HG03432 (cell line): ENCODE measurements around the gene IL24.

Experiments used
- ATAC-seq: cut with Tn5 transposase; IDR thresholded peaks from one replicate; pipeline ENCODE4 v1.9.1; 2021; ENCODE audit warnings: mild to moderate bottlenecking, moderate library complexity; ENCODE audit not compliant: unreplicated experiment

The IL24 gene

DNA sequence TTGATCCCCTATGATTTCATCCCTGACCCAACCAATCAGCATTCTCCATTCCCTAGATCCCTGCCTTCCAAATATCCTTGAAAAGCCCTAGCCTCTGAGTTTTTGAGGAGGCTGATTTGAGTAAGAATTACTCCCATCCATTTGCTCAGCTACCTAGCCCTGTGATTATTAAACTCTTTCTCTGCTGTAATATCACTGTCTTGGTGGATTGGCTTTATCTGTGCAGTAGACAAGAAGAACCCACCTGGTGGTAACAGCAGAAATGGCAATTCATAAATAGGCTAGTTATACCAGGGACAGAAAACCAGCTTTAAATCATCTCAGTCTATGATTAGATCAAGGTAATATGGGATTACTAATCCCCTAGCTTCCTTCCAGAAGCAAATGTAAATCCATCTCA lies 18.8 kb upstream of the IL24 start:
- ATAC-seq = no peak

DNA sequence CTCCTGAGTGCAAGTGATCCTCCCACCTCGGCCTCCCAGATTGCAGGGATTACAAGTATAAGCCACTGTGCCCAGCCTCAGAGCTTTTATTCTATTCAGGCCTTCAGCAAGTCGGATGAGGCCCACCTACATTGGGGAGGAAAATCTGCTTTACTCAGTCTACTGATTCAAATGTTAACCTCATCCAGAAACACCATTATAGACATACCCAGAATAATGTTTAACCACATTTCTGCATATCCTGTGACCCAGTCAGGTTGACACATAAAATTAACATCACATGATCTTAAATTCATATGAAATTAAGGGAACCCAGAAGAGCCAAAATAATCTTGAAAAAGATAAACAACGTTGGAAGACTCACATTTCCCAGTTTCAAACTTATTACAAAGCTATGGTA lies 16.9 kb upstream of the IL24 start:
- ATAC-seq = no peak

- ATAC-seq = no peak
These were observed 14.7 kb upstream of the IL24 start for GRCh38 chr1:206882555-206882954.

DNA sequence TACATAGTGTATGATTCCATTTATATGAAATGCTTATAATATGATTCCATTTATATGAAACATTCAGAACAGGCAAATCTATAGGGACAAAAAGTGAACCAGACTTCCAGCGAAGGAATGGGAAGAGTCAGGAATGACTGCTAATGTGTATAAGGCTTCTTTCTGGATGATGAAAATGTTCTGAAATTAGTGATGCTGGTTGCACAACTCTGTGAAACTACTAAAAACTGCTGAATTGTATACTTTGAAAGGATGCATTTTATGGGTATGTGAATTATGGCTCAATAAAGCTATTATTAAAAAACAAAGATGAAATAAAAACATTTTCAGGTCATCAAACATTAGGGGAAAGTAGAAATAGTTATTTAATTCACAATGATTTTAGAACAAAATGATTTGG lies 14.1 kb upstream of the IL24 start:
- ATAC-seq = no peak

DNA sequence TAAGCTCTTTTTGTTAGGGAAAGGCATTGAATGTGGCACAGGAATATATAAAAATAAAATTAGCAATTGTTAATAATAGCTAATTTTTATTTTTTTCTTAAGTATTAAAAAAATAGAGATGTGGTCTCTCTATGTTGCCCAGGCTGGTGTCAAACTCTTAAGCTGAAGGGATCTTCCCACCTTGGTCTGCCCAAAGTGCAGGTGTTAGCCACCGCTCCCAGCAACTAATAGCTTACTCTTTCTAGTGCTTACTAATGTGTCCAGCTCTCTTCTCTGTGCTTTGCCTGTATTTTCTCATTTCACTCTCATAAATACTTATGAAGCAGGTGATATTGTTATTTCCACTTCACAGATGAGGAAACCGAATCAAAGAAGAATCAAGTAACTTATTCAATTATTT lies 13.4 kb upstream of the IL24 start:
- ATAC-seq = no peak

- no peak for ATAC-seq
These were observed 11.7 kb upstream of the IL24 start for GRCh38 chr1:206885341-206886060.

DNA sequence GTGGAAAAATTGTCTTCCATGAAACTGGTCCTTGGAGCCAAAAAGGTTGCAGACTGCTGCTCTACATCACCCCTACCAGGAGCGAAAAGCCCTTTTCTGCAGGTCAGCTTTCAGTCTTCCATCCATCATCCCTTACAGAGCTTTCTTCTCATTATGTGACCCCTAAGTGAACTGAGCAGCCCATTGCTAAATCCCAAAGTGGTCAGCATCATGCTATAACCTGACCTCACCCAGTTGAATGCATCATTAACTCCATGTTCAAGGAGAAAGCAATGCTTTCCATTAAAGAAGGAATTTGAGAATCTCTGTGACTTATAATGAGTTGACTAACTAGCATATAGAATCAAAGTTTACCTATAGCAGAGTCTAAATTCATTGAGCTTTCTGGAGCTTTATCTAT lies 10.4 kb upstream of the IL24 start:
- ATAC-seq = no peak

- ATAC-seq = no peak
These were observed 9.5 kb upstream of the IL24 start for GRCh38 chr1:206887701-206888100.

DNA sequence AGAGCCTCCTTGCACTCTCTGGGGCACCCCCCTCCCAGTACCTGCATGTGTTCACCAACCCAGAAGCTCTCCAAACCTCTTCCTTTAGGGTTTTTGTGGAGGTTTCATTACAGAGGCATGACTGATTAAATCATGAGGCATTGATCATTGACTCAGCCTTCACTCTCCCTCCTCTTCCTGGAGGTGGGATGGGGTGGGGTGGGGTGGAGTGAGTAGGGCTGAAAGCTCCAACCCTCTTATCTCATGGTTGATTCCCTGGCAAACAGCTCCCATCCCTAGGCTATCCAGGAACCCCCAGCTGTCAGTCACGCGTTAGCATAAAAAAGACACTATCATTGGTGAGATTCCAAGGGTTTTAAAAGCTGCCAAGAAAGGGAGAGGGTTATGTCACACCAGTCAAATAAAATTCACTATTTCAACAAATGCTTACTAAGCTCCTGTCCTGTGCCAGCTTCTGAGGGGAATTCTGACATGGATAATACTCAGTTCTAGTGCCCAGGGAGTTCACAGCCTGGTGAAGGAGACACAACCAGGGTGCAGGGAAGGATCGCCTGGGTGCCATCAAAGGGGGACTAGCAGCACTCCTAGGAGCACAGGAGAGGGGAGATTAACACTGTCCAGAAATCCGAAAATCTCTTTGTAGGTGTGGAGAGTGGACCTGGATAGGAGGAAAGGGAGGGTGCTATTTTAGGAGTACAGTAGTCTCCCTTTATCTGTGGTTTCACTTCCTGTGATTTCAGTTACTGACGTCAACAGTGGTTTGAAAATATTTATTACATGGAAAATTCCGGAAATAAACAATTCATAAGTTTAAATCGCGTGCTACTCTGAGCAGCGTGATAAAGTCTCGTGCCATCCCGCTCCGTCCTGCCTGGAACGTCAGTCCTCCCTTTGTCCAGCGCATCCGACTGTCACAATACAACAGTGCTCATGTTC lies 6.8 kb upstream of the IL24 start:
- no peak for ATAC-seq

DNA sequence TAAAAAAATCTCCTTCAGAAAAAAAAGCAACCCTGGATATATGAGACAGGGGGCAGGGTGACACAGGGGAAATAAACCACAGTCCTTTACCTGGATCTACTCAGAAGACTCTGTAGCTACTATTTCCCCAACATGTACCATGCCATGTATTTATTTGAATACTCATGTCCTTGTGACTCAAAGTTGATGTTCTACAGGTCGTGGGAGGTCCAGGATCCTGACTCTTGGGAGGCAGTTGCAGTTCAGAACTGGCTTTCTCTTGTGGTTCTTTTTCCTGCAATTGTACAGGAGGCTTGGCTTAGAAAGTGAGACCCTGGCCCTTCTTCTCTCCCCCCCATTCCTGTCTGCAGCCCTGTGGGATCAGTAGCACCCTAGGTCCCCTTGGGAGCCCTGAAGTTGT lies 5.8 kb upstream of the IL24 start:
- ATAC-seq = no peak

DNA sequence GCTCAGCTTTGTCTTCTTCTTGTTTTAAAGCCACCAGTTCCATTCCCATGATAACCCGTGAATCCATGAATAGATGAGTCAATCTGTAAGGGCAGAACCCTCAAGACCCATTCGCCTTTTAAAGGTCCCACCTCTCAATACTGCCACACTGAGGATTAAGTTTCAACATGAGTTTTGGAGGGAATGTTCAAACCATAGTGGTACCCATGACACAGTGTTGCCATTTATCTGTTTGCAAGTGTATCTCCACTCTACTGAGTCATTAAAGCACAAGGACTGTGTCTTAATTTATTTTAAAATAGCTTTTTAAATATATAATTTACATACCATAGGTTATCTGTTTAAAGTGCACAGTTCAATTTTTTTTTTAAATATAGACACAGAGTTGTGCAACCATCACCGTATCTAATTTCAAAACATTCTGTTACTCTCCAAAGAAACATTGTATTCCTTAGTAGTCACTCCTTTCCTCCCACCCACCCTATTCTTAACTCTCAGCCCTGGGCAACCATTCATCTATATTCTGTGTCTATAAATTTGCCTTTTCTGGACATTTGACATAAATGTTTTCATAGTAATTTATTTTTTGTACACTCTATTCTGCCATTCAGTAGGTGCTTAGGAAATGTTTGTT lies 4.8 kb upstream of the IL24 start:
- no peak for ATAC-seq

DNA sequence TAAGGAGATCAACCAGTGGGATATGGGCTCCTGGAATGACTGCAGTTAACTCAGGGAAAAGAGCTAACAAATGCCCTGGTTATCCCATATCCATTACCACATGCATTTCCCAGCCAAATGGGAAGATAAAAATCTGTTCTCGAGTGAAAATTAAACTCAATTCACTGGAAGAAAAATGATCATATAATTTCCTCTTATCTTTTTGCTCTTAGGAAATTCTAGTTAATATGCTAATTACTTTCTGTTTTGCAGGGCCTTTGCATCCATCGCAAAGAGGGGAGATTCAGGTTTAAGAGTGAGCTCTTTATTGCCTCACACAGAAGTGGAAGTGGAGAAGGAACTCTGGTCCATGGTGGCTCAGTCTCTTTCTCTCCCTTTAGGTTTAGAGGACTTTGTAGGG lies 3.9 kb upstream of the IL24 start:
- ATAC-seq = no peak

GRCh38 chr1:206895325-206895724 lies 1.9 kb upstream of the IL24 start:
- no peak for ATAC-seq

DNA sequence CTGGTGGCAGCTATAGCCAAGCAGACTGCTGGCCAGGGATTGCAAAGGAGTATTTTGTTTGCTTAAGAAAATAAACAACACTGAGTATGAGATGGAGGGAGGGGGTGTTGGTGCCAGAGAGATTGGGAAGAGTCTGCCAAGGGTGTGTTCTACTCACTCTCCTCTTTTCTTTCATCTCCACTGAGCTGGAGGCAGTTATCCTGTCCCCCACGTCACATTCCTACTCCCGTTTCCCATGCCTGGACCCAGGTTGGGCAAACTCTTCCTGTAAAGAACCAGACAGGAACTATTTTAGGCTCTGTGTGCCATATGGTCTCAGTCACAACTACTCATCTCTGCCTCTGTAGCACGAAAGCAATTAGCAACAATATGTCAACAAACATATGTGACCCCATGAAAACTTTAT lies 1.4 kb upstream of the IL24 start:
- no peak for ATAC-seq

DNA sequence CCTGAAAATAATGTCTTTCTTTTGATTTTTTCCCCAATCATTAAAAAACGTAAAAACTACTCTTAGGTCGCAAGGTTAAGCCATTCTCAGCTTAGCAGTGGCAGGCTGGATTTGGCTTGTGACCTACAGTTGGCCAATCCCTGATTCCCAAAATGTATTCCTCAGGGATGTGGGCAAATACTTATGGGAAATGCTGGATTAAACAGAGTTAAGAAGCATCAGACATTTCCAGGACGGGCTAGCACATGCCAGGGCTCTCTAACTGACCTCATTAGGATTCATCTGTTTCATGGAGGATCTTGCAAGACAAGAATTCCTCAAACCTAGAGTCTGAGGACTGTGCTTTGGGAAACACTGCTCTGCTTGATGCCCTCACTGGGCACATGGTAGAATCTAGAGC lies 982 bp upstream of the IL24 start:
- no peak for ATAC-seq

DNA sequence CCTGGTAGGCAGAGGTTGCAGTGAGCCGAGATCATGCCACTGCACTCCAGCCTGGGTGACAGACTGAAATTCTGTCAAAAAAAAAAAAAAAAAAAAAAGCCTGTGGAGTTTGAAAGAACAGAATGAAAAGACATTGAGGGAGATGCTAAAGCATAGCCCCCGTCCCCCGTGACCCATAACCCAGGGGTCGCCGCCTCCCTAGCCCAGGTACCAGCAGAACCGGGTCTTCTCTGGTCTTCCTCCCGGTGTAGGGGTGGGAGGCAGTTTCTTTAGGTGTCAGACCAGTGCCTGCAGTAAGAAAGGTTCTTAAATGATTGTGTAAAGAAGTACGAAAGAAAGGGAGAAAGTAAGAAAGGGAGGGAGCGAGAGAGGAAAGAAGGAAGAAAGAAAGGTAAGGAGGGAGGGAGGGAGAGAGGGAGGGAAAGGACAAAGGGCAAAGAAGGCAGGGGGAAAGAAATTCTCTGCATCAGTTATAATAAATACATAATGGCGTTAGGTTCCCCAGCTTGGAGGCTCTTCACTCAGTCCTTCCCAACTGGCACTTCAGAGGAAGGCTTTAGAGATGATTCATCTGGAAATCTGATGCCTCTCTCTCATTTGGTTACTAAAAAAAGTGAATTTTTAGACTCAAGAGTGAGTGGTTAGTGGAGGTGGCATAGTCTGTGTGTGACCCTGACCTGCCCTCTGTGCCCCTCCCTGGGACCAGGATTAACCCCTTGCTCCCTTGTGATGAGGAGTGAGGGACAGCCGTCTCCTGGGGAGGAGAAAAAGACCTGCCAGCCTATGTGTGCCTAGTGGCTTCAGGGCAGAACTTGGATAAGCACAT lies 1.1 kb downstream of the IL24 start:
- no peak for ATAC-seq

DNA sequence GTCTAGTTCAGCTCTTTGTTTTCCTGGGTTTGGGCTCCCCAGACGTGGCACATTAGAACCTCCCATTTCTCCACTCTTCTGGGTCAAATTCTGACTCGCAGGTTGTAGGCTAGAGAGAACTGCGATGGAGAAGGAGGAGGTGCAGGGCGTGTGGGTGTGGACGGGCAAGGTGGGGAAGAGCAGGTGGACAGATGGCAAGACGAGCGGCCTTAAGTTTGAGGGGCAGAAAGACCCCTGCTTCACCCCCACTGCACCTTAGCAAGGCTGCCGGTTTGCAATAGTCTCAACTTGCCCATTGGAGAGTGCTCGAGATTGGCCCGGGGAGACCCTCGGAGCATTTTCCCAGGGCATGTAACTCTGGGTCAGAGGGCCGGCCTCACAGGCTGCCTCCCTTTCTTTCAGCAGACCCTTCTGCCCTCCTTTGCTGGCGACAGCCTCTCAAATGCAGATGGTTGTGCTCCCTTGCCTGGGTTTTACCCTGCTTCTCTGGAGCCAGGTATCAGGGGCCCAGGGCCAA lies 1.7 kb downstream of the IL24 start:
- ATAC-seq = no peak

DNA sequence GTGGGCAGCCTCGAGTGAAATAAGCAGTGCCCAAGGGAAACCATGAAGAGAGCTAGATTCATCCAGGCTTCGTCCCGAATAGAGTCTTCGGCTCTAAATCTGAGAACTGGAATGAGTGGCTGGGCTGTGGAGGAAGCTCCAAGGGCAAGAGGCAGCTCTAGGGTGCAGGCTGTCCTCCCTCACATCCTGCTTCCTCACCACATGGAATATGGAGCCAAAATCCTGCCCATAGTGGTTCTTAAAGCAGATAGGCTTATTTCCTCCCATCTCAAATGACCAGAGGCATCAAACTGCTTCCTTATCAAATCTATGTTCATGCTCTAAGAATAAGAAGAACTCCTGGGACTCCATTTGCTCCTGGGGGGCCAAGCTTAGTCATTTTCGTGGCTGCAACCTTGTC lies 2.5 kb downstream of the IL24 start:
- ATAC-seq = no peak

- ATAC-seq = no peak
These were observed 2.9 kb downstream of the IL24 start for GRCh38 chr1:206900149-206900548.

- ATAC-seq = no peak
These were observed 4.7 kb downstream of the IL24 start for GRCh38 chr1:206901944-206902343.

DNA sequence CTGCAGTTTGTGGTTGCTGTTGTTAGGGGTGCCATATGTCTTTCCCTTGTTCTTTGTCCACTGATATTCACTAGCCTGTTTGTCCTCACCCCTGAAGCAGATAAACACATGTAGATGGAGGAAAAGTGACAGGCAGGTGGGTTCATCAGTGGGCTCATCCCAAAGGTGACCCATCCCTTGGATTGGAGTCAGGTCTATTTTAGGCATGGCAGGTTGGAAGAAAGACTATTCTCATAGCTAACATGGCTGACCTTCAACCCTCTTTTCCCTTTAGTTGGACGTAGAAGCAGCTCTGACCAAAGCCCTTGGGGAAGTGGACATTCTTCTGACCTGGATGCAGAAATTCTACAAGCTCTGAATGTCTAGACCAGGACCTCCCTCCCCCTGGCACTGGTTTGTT lies 5.5 kb downstream of the IL24 start:
- no peak for ATAC-seq
